ENCODE results near the gene KRTAP22-1.

Gene KRTAP22-1

DNA sequence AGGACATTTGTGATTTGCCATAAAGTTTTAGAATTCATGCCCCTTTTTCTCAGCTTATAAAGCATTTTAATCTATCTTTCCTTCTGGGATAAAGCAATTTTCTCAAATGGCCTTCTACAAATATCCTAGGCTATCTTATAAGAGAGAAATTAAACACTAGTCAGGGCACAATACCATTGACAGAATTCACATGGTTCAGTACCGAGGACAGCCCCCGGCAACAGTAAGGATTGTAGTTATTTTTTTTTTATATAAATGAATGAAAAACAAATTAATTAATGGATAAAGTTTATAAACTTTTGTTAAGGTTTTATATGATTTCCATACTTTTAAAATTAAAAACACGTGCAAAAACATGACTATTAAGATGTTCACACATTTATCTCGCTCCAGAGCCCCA lies 27.2 kb downstream of the KRTAP22-1 start:
- no peak for DNase-seq

DNA sequence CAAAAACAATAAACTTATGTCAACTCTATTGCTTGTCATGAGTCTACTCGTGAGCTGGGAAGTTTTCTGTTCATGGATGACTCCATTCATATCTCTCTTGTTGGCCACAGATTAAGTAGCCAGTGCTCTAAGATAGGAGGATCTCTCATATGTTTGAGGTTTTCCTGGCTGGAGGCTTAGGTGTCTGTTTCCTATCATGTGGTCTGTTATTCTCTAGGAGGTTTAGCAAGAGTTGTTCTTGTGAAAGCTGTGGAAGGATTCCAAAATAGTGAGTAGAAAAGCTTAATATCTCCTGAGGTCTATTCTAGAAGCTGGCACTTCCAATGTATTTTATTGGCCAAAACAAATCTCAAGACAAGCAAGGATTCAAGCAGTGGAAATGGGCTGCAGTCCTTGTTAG lies 28.3 kb downstream of the KRTAP22-1 start:
- DNase-seq = no peak

DNA sequence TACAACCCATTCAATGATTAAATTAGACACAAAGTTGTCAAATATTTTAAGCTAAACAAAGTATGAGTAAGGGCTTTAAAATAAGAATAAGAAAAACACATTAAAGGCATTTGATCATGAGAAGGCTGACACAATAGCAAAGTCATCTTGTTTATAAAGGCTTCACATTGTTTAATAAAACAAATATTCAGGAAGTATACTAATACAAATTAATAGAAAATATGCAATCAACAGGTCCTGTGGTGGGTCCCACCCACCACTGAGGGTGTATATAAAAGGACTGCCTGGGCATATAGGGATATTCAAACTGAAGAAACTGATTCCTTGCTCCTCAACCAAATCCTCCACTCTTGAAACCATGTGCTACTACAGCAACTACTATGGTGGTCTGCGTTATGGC lies 34.0 kb downstream of the KRTAP22-1 start, which contains the start of gene KRTAP20-2:
TSS of gene KRTAP20-2 (plus strand) at position 301 of the 400 bp plus-strand sequence. CDS start at position 359, 58 bp downstream.
- no peak for DNase-seq

DNA sequence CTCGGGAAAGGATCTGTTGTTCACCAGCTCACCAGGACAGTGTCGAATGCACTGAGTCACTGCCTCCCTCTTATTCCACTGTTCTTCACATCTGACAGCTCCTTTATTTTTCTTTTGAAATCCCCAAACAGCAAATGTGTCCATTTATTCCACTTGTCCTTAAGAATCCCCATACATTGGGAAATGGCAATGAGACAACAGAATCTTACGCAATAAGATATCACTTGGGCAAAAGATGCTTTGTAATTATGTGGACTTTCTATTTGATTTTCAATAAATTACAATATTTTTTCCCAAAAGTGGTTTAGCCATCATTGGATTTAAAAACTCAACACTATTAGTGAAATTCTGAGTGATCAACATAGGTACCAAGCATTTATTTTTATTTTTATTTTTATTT lies 37.8 kb downstream of the KRTAP22-1 start:
- no peak for DNase-seq

DNA sequence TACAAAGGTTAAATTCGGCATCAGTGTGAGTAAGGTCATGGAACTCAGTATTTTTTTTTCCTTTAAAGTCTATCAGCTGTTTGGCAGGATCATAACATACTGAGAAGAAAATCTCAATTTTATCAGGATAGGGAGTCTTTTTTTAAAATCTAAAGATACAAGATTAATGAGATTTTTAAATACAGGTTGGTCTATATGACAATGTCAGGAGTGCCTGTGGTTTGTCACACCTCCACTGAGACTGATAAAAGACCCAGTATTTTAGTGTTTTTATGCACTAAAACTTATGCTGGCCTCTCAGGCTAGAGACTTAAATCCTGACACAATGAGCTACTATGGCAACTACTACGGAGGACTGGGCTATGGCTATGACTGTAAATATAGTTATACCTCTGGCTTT lies 41.7 kb downstream of the KRTAP22-1 start, which contains the start of gene KRTAP20-3:
TSS of gene KRTAP20-3 (plus strand) at position 301 of the 400 bp plus-strand sequence.
- DNase-seq = no peak

DNA sequence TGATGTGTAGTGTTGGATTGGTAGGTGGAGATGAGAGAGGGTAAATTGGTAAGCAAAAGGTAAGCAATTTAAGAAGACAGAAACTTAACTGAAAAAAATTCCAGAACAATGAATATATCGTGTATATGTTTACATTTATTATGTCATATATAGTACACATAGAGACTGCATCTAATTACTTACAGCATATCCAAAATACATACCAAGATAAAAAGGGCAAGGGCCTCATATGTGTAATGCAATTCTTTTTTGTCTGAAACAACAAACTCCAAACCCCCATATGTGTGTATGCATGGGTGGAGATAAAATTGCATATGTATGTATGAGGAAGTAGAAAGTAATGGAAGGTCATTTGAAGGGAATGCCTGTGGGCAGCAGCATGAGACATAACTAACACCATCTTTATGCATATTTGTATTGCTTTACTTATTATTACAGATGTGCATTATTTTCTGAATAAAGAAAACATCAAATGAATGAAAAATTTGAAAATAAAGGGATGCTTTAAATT lies 46.1 kb downstream of the KRTAP22-1 start:
- no peak for DNase-seq
